RWPE1 (cell line): ENCODE results near the gene ATP6V0A4.
"Not testable (repeated sequence)": the region's sequence is repeated elsewhere in the genome, so short reads cannot be mapped to it uniquely, and the experiment has no call there.

Experiments
- CTCF ChIA-PET: fragments of 350-600 bp; sonication (Branson Sonifier 250); formaldehyde crosslinking; extraction: SDS; loops from one replicate; lab custom pipeline; 2021; lab: Yijun Ruan, JAX
- POLR2A ChIA-PET: fragments of 400-600 bp; formaldehyde crosslinking; extraction: SDS; loops from one replicate; lab custom pipeline; 2020; ENCODE audit warnings: antibody characterized with exemption; ENCODE audit not compliant: low non-redundant PET; lab: Yijun Ruan, JAX
- DNase-seq: peaks from one replicate; pipeline ENCODE4 v3.0.0; 2012; ENCODE audit warnings: low spot score
- H3K27ac ChIP-seq: fragments of 450-650 bp; 2 replicates; pipeline ENCODE4 v1.5.1; 2017
- CTCF ChIP-seq: fragments of 450-650 bp; conservative IDR thresholded peaks from 2 replicates; pipeline ENCODE4 v1.5.1; 2017; ENCODE audit warnings: low read depth, mild to moderate bottlenecking

ATP6V0A4 gene

GRCh38 chr7:138700857-138701536 lies 97.0 kb downstream of the ATP6V0A4 start, which contains the start of gene SVOPL:
Gene SVOPL (minus strand): TSS chr7:138701362. CDS start chr7:138679045, 22,317 bp downstream.
- POLR2A ChIA-PET, result no interaction called here
- no peak within 1 kb of the TSS for H3K27ac ChIP-seq
- CTCF ChIA-PET, result no interaction called here
- DNase-seq, result no peak
- no peak for TF ChIP-seq CTCF

- ChIA-PET CTCF (no interaction called here), POLR2A (no interaction called here)
- H3K27ac ChIP-seq, result no peak overlapping the region
- no peak for TF ChIP-seq CTCF
- DNase-seq, result no peak
Measured at GRCh38 chr7:138699661-138700060, 98.3 kb downstream of the ATP6V0A4 start.

GRCh38 chr7:138698281-138698680 lies 99.7 kb downstream of the ATP6V0A4 start:
- H3K27ac ChIP-seq, result no peak overlapping the region
- no peak for TF ChIP-seq CTCF
- ChIA-PET CTCF (no interaction called here), POLR2A (no interaction called here)
- no peak for DNase-seq

- POLR2A ChIA-PET, result no interaction called here
- DNase-seq, result no peak
- H3K27ac ChIP-seq, result no peak overlapping the region
- CTCF ChIA-PET, result no interaction called here
- no peak for TF ChIP-seq CTCF
Measured at GRCh38 chr7:138697535-138698182, 100.3 kb downstream of the ATP6V0A4 start.

- POLR2A ChIA-PET, CTCF ChIA-PET, H3K27ac ChIP-seq, DNase-seq: not testable (repeated sequence)
Measured at GRCh38 chr7:138695776-138696175, 102.2 kb downstream of the ATP6V0A4 start.

GRCh38 chr7:138695106-138695505 lies 102.9 kb downstream of the ATP6V0A4 start:
- no peak for DNase-seq
- ChIA-PET POLR2A (no interaction called here), CTCF (interaction anchor here (0.5 kb wide), 1 partner anchor 214 kb away, joined by 3 read pairs; no protein-coding TSS in a partner anchor)
- no peak for TF ChIP-seq CTCF
- H3K27ac ChIP-seq, result no peak overlapping the region

GRCh38 chr7:138691178-138691577 lies 106.8 kb downstream of the ATP6V0A4 start:
- CTCF ChIA-PET, result no interaction called here
- POLR2A ChIA-PET, result no interaction called here
- DNase-seq, result no peak
- TF ChIP-seq CTCF, result no peak
- H3K27ac ChIP-seq, result no peak overlapping the region
